ENCODE data around the gene ARL4C. TPM values are rescaled to one million over a fixed set of nuclear protein-coding genes. Genes with fewer than 3 reads are reported as not detected.
A peak's percentile ranks its signal among the peaks of the same experiment; 100 is the strongest.

The ARL4C gene
- total RNA-seq, 2 experiments from 2014 or later = 445 to 449 TPM

GRCh38 chr2:234450431-234451124 lies 46.3 kb downstream of the ARL4C start:
- ChIA-PET POLR2A (interaction anchor here (1.1 to 17.4 kb wide), 9 partner anchors 13 to 159 kb away, joined by 3 to 410 read pairs (median 82); partner anchors contain the start of gene ARL4C), CTCF (interaction anchor here (1.3 to 9.9 kb wide), 3 partner anchors 26 to 160 kb away, joined by 3 to 79 read pairs (median 50); no protein-coding TSS in a partner anchor)
- H3K27ac Mint-ChIP-seq = peak overlapping the region; percentile 52
- H3K4me3 Mint-ChIP-seq = no peak overlapping the region
- no peaks in the 10 kb centered on the region for H3K27me3 Mint-ChIP-seq
- no peak for DNase-seq
- H3K4me1 Mint-ChIP-seq = peaks cover 87% of the 10 kb centered on the region
- H3K36me3 Mint-ChIP-seq (ENCODE audit: low read depth) = peaks cover 78% of the 10 kb centered on the region
- H3K9me3 Mint-ChIP-seq = peaks cover 9% of the 10 kb centered on the region

GRCh38 chr2:234448506-234449184 lies 48.2 kb downstream of the ARL4C start:
- Mint-ChIP-seq H3K27me3 (no peaks in the 10 kb centered on the region), H3K4me1 (peaks cover 90% of the 10 kb centered on the region), H3K36me3 (ENCODE audit: low read depth) (peaks cover 78% of the 10 kb centered on the region), H3K9me3 (peaks cover 13% of the 10 kb centered on the region), H3K4me3 (no peak overlapping the region), H3K27ac (peak overlapping the region; percentile 55)
- ChIA-PET CTCF (interaction anchor here (0.7 to 9.9 kb wide), 5 partner anchors 10 to 329 kb away, joined by 3 to 79 read pairs (median 3); no protein-coding TSS in a partner anchor), POLR2A (interaction anchor here (1.2 to 17.4 kb wide), 8 partner anchors 10 to 158 kb away, joined by 3 to 410 read pairs (median 64); partner anchors contain the start of gene ARL4C)
- DNase-seq = no peak

GRCh38 chr2:234447963-234448362 lies 48.9 kb downstream of the ARL4C start:
- CTCF ChIA-PET = interaction anchor here (1.0 to 9.9 kb wide), 5 partner anchors 11 to 157 kb away, joined by 3 to 79 read pairs (median 13); no protein-coding TSS in a partner anchor
- Mint-ChIP-seq H3K9me3 (peaks cover 13% of the 10 kb centered on the region), H3K4me3 (no peak overlapping the region), H3K27me3 (no peaks in the 10 kb centered on the region), H3K4me1 (peaks cover 89% of the 10 kb centered on the region), H3K36me3 (ENCODE audit: low read depth) (peaks cover 71% of the 10 kb centered on the region), H3K27ac (peak overlapping the region; percentile 55)
- DNase-seq = no peak
- POLR2A ChIA-PET = interaction anchor here (1.2 to 17.4 kb wide), 9 partner anchors 9 to 157 kb away, joined by 4 to 410 read pairs (median 53); partner anchors contain the start of gene ARL4C

GRCh38 chr2:234447189-234447588 lies 49.7 kb downstream of the ARL4C start:
- peaks cover 86% of the 10 kb centered on the region for H3K4me1 Mint-ChIP-seq

GRCh38 chr2:234446404-234447076 lies 50.3 kb downstream of the ARL4C start:
- Mint-ChIP-seq H3K4me1 (peaks cover 82% of the 10 kb centered on the region), H3K9me3 (peaks cover 15% of the 10 kb centered on the region), H3K36me3 (ENCODE audit: low read depth) (peaks cover 62% of the 10 kb centered on the region), H3K27me3 (no peaks in the 10 kb centered on the region), H3K4me3 (peak overlapping the region; percentile 55), H3K27ac (peak overlapping the region; percentile 99)
- ChIA-PET CTCF (interaction anchor here (0.8 to 3.0 kb wide), 17 partner anchors 12 to 311 kb away, joined by 3 to 20 read pairs (median 5); partner anchors contain the start of gene ARL4C), POLR2A (interaction anchor here (0.7 to 17.4 kb wide), 26 partner anchors 8 to 592 kb away, joined by 3 to 410 read pairs (median 6); partner anchors contain the start of genes ARL4C and HJURP)
- DNase-seq = peak; percentile 93

More at GRCh38 chr2:234447189-234447588, 49.7 kb downstream of the ARL4C start:
- no peak overlapping the region for H3K4me3 Mint-ChIP-seq
- POLR2A ChIA-PET = interaction anchor here (0.7 to 17.4 kb wide), 20 partner anchors 7 to 169 kb away, joined by 3 to 410 read pairs (median 6); partner anchors contain the start of gene ARL4C
- peak overlapping the region; percentile 99 for H3K27ac Mint-ChIP-seq
- peaks cover 13% of the 10 kb centered on the region for H3K9me3 Mint-ChIP-seq
- CTCF ChIA-PET = interaction anchor here (0.8 to 3.0 kb wide), 14 partner anchors 12 to 312 kb away, joined by 3 to 20 read pairs (median 6); partner anchors contain the start of gene ARL4C
- H3K36me3 Mint-ChIP-seq (ENCODE audit: low read depth) = peaks cover 66% of the 10 kb centered on the region
- DNase-seq = no peak
- H3K27me3 Mint-ChIP-seq = no peaks in the 10 kb centered on the region

- H3K9me3 Mint-ChIP-seq = peaks cover 11% of the 10 kb centered on the region
- peaks cover 73% of the 10 kb centered on the region for H3K4me1 Mint-ChIP-seq
- peak overlapping the region; percentile 5 for H3K4me3 Mint-ChIP-seq
- H3K27me3 Mint-ChIP-seq = no peaks in the 10 kb centered on the region
- H3K27ac Mint-ChIP-seq = peak overlapping the region; percentile 85
- peak; percentile 60 for DNase-seq
- peaks cover 52% of the 10 kb centered on the region for H3K36me3 Mint-ChIP-seq (ENCODE audit: low read depth)
- ChIA-PET POLR2A (interaction anchor here (0.7 to 17.4 kb wide), 10 partner anchors 10 to 167 kb away, joined by 3 to 410 read pairs (median 6); partner anchors contain the start of gene ARL4C), CTCF (interaction anchor here (1.0 to 1.5 kb wide), 3 partner anchors 18 to 309 kb away, joined by 3 to 7 read pairs (median 3); no protein-coding TSS in a partner anchor)
These were observed 52.0 kb downstream of the ARL4C start for GRCh38 chr2:234444893-234445292.

- Mint-ChIP-seq H3K27me3 (no peaks in the 10 kb centered on the region), H3K4me3 (no peak overlapping the region), H3K9me3 (peaks cover 11% of the 10 kb centered on the region), H3K4me1 (peaks cover 73% of the 10 kb centered on the region), H3K27ac (peak overlapping the region; percentile 11), H3K36me3 (ENCODE audit: low read depth) (peaks cover 48% of the 10 kb centered on the region)
- ChIA-PET CTCF (interaction anchor here (1.0 to 1.5 kb wide), 3 partner anchors 18 to 309 kb away, joined by 3 to 7 read pairs (median 3); no protein-coding TSS in a partner anchor), POLR2A (interaction anchor here (0.7 to 17.4 kb wide), 10 partner anchors 10 to 166 kb away, joined by 3 to 410 read pairs (median 6); partner anchors contain the start of gene ARL4C)
- no peak for DNase-seq
These were observed 52.6 kb downstream of the ARL4C start for GRCh38 chr2:234444242-234444730.

All from activated CD4-positive, alpha-beta memory T cell treated with anti-CD3 and anti-CD28 coated beads, Interleukin-2, amount 10 ng/mL, durations not matched to agents 7 days and 5 days (primary cell).